ENCODE measurements around the gene CCSER2.

Gene CCSER2

GRCh38 chr10:84537447-84537931, 209.1 kb downstream of the CCSER2 start:
- H3K4me1 ChIP-seq (ENCODE audit: control insufficient read depth in 1 of 2, insufficient read depth in 2 of 2, low read length in 2 of 2), result no peaks in the 10 kb centered on the region
- no peaks in the 10 kb centered on the region for H3K9me3 ChIP-seq (ENCODE audit: control insufficient read depth in 1 of 2, low read length in 2 of 2)
- no peaks in the 10 kb centered on the region for H3K36me3 ChIP-seq (ENCODE audit: control insufficient read depth in 1 of 2, insufficient read depth in 2 of 2, low read length in 2 of 2)
- no peak overlapping the region for H3K27ac ChIP-seq (ENCODE audit: low read depth, low read length)
- peaks cover 7 to 23% of the 10 kb centered on the region in 2 donors for H3K27me3 ChIP-seq (ENCODE audit: control insufficient read depth in 1 of 2, insufficient read depth in 2 of 2, low read length in 2 of 2)
- no peak overlapping the region for H3K9ac ChIP-seq (ENCODE audit: low read depth in 1 of 2, low read length in 2 of 2)
- H3K4me3 ChIP-seq (ENCODE audit: low read depth in 1 of 2, low read length in 2 of 2), result no peak overlapping the region

GRCh38 chr10:84538036-84538435, 209.6 kb downstream of the CCSER2 start:
- no peaks in the 10 kb centered on the region for H3K4me1 ChIP-seq (ENCODE audit: control insufficient read depth in 1 of 2, insufficient read depth in 2 of 2, low read length in 2 of 2)
- H3K27ac ChIP-seq (ENCODE audit: low read depth, low read length), result no peak overlapping the region
- H3K4me3 ChIP-seq (ENCODE audit: low read depth in 1 of 2, low read length in 2 of 2), result no peak overlapping the region

GRCh38 chr10:84539216-84539615, 210.8 kb downstream of the CCSER2 start:
- H3K9me3 ChIP-seq (ENCODE audit: control insufficient read depth in 1 of 2, low read length in 2 of 2), result no peaks in the 10 kb centered on the region
- no peaks in the 10 kb centered on the region for H3K36me3 ChIP-seq (ENCODE audit: control insufficient read depth in 1 of 2, insufficient read depth in 2 of 2, low read length in 2 of 2)
- no peak overlapping the region for H3K27ac ChIP-seq (ENCODE audit: low read depth, low read length)
- H3K4me1 ChIP-seq (ENCODE audit: control insufficient read depth in 1 of 2, insufficient read depth in 2 of 2, low read length in 2 of 2), result no peaks in the 10 kb centered on the region
- peaks cover 7 to 23% of the 10 kb centered on the region in 2 donors for H3K27me3 ChIP-seq (ENCODE audit: control insufficient read depth in 1 of 2, insufficient read depth in 2 of 2, low read length in 2 of 2)
- H3K9ac ChIP-seq (ENCODE audit: low read depth in 1 of 2, low read length in 2 of 2), result no peak overlapping the region
- H3K4me3 ChIP-seq (ENCODE audit: low read depth in 1 of 2, low read length in 2 of 2), result no peak overlapping the region

More at GRCh38 chr10:84538036-84538435, 209.6 kb downstream of the CCSER2 start:
- Histone ChIP-seq H3K9me3 (ENCODE audit: control insufficient read depth in 1 of 2, low read length in 2 of 2) (no peaks in the 10 kb centered on the region), H3K36me3 (ENCODE audit: control insufficient read depth in 1 of 2, insufficient read depth in 2 of 2, low read length in 2 of 2) (no peaks in the 10 kb centered on the region), H3K27me3 (ENCODE audit: control insufficient read depth in 1 of 2, insufficient read depth in 2 of 2, low read length in 2 of 2) (peaks cover 7 to 23% of the 10 kb centered on the region in 2 donors), H3K9ac (ENCODE audit: low read depth in 1 of 2, low read length in 2 of 2) (no peak overlapping the region)

GRCh38 chr10:84540022-84540616, 211.7 kb downstream of the CCSER2 start:
- H3K4me3 ChIP-seq (ENCODE audit: low read depth in 1 of 2, low read length in 2 of 2), result no peak overlapping the region
- H3K36me3 ChIP-seq (ENCODE audit: control insufficient read depth in 1 of 2, insufficient read depth in 2 of 2, low read length in 2 of 2), result no peaks in the 10 kb centered on the region
- H3K4me1 ChIP-seq (ENCODE audit: control insufficient read depth in 1 of 2, insufficient read depth in 2 of 2, low read length in 2 of 2), result no peaks in the 10 kb centered on the region
- H3K9ac ChIP-seq (ENCODE audit: low read depth in 1 of 2, low read length in 2 of 2), result no peak overlapping the region
- no peaks in the 10 kb centered on the region for H3K9me3 ChIP-seq (ENCODE audit: control insufficient read depth in 1 of 2, low read length in 2 of 2)
- peaks cover 7 to 23% of the 10 kb centered on the region in 2 donors for H3K27me3 ChIP-seq (ENCODE audit: control insufficient read depth in 1 of 2, insufficient read depth in 2 of 2, low read length in 2 of 2)
- no peak overlapping the region for H3K27ac ChIP-seq (ENCODE audit: low read depth, low read length)

GRCh38 chr10:84540617-84541288, 212.4 kb downstream of the CCSER2 start:
- H3K27ac ChIP-seq (ENCODE audit: low read depth, low read length), result no peak overlapping the region
- peak overlapping the region in 1 of 2 donors; percentile 50 for H3K4me3 ChIP-seq (ENCODE audit: low read depth in 1 of 2, low read length in 2 of 2)
- H3K27me3 ChIP-seq (ENCODE audit: control insufficient read depth in 1 of 2, insufficient read depth in 2 of 2, low read length in 2 of 2), result peaks cover 7 to 23% of the 10 kb centered on the region in 2 donors
- H3K4me1 ChIP-seq (ENCODE audit: control insufficient read depth in 1 of 2, insufficient read depth in 2 of 2, low read length in 2 of 2), result no peaks in the 10 kb centered on the region
- H3K36me3 ChIP-seq (ENCODE audit: control insufficient read depth in 1 of 2, insufficient read depth in 2 of 2, low read length in 2 of 2), result no peaks in the 10 kb centered on the region
- no peaks in the 10 kb centered on the region for H3K9me3 ChIP-seq (ENCODE audit: control insufficient read depth in 1 of 2, low read length in 2 of 2)
- H3K9ac ChIP-seq (ENCODE audit: low read depth in 1 of 2, low read length in 2 of 2), result no peak overlapping the region

- H3K9me3 ChIP-seq (ENCODE audit: control insufficient read depth in 1 of 2, low read length in 2 of 2), result no peaks in the 10 kb centered on the region
- peaks cover 7 to 23% of the 10 kb centered on the region in 2 donors for H3K27me3 ChIP-seq (ENCODE audit: control insufficient read depth in 1 of 2, insufficient read depth in 2 of 2, low read length in 2 of 2)
- H3K36me3 ChIP-seq (ENCODE audit: control insufficient read depth in 1 of 2, insufficient read depth in 2 of 2, low read length in 2 of 2), result no peaks in the 10 kb centered on the region
- no peak overlapping the region for H3K9ac ChIP-seq (ENCODE audit: low read depth in 1 of 2, low read length in 2 of 2)
- no peaks in the 10 kb centered on the region for H3K4me1 ChIP-seq (ENCODE audit: control insufficient read depth in 1 of 2, insufficient read depth in 2 of 2, low read length in 2 of 2)
- H3K4me3 ChIP-seq (ENCODE audit: low read depth in 1 of 2, low read length in 2 of 2), result no peak overlapping the region
- H3K27ac ChIP-seq (ENCODE audit: low read depth, low read length), result no peak overlapping the region
Observed at GRCh38 chr10:84541289-84541637, 212.9 kb downstream of the CCSER2 start.

GRCh38 chr10:84542522-84543490, 214.4 kb downstream of the CCSER2 start:
- Histone ChIP-seq H3K4me3 (ENCODE audit: low read depth in 1 of 2, low read length in 2 of 2) (no peak overlapping the region), H3K36me3 (ENCODE audit: control insufficient read depth in 1 of 2, insufficient read depth in 2 of 2, low read length in 2 of 2) (no peaks in the 10 kb centered on the region), H3K27ac (ENCODE audit: low read depth, low read length) (no peak overlapping the region), H3K4me1 (ENCODE audit: control insufficient read depth in 1 of 2, insufficient read depth in 2 of 2, low read length in 2 of 2) (no peaks in the 10 kb centered on the region), H3K9ac (ENCODE audit: low read depth in 1 of 2, low read length in 2 of 2) (no peak overlapping the region), H3K27me3 (ENCODE audit: control insufficient read depth in 1 of 2, insufficient read depth in 2 of 2, low read length in 2 of 2) (peaks cover 7 to 23% of the 10 kb centered on the region in 2 donors), H3K9me3 (ENCODE audit: control insufficient read depth in 1 of 2, low read length in 2 of 2) (no peaks in the 10 kb centered on the region)

GRCh38 chr10:84543948-84544347, 215.6 kb downstream of the CCSER2 start:
- Histone ChIP-seq H3K9me3 (ENCODE audit: control insufficient read depth in 1 of 2, low read length in 2 of 2) (no peaks in the 10 kb centered on the region), H3K4me3 (ENCODE audit: low read depth in 1 of 2, low read length in 2 of 2) (no peak overlapping the region), H3K27ac (ENCODE audit: low read depth, low read length) (no peak overlapping the region), H3K4me1 (ENCODE audit: control insufficient read depth in 1 of 2, insufficient read depth in 2 of 2, low read length in 2 of 2) (no peaks in the 10 kb centered on the region), H3K27me3 (ENCODE audit: control insufficient read depth in 1 of 2, insufficient read depth in 2 of 2, low read length in 2 of 2) (peaks cover 9 to 20% of the 10 kb centered on the region in 2 donors), H3K9ac (ENCODE audit: low read depth in 1 of 2, low read length in 2 of 2) (no peak overlapping the region), H3K36me3 (ENCODE audit: control insufficient read depth in 1 of 2, insufficient read depth in 2 of 2, low read length in 2 of 2) (no peaks in the 10 kb centered on the region)

GRCh38 chr10:84545651-84546050, 217.3 kb downstream of the CCSER2 start:
- Histone ChIP-seq H3K4me3 (ENCODE audit: low read depth in 1 of 2, low read length in 2 of 2) (no peak overlapping the region), H3K9ac (ENCODE audit: low read depth in 1 of 2, low read length in 2 of 2) (no peak overlapping the region), H3K36me3 (ENCODE audit: control insufficient read depth in 1 of 2, insufficient read depth in 2 of 2, low read length in 2 of 2) (no peaks in the 10 kb centered on the region), H3K4me1 (ENCODE audit: control insufficient read depth in 1 of 2, insufficient read depth in 2 of 2, low read length in 2 of 2) (no peaks in the 10 kb centered on the region), H3K9me3 (ENCODE audit: control insufficient read depth in 1 of 2, low read length in 2 of 2) (no peaks in the 10 kb centered on the region), H3K27me3 (ENCODE audit: control insufficient read depth in 1 of 2, insufficient read depth in 2 of 2, low read length in 2 of 2) (peaks cover 17 to 19% of the 10 kb centered on the region in 2 donors), H3K27ac (ENCODE audit: low read depth, low read length) (no peak overlapping the region)

- Histone ChIP-seq H3K9ac (ENCODE audit: low read depth in 1 of 2, low read length in 2 of 2) (no peak overlapping the region), H3K4me3 (ENCODE audit: low read depth in 1 of 2, low read length in 2 of 2) (no peak overlapping the region), H3K4me1 (ENCODE audit: control insufficient read depth in 1 of 2, insufficient read depth in 2 of 2, low read length in 2 of 2) (no peaks in the 10 kb centered on the region), H3K27ac (ENCODE audit: low read depth, low read length) (no peak overlapping the region), H3K9me3 (ENCODE audit: control insufficient read depth in 1 of 2, low read length in 2 of 2) (no peaks in the 10 kb centered on the region), H3K27me3 (ENCODE audit: control insufficient read depth in 1 of 2, insufficient read depth in 2 of 2, low read length in 2 of 2) (peaks cover 9 to 14% of the 10 kb centered on the region in 2 donors), H3K36me3 (ENCODE audit: control insufficient read depth in 1 of 2, insufficient read depth in 2 of 2, low read length in 2 of 2) (no peaks in the 10 kb centered on the region)
Observed at GRCh38 chr10:84546609-84547008, 218.2 kb downstream of the CCSER2 start.
